HG02678 (cell line): ENCODE data around the gene DCBLD1.

Experiments
- ATAC-seq: cut with Tn5 transposase; IDR thresholded peaks from one replicate; pipeline ENCODE4 v1.9.1; 2021; ENCODE audit warnings: mild to moderate bottlenecking, moderate library complexity; ENCODE audit not compliant: unreplicated experiment

Gene DCBLD1

GRCh38 chr6:117469791-117470190, 12.7 kb upstream of the DCBLD1 start:
- ATAC-seq: no peak

- no peak for ATAC-seq
These were observed 9.8 kb upstream of the DCBLD1 start for GRCh38 chr6:117472667-117473066.

DNA sequence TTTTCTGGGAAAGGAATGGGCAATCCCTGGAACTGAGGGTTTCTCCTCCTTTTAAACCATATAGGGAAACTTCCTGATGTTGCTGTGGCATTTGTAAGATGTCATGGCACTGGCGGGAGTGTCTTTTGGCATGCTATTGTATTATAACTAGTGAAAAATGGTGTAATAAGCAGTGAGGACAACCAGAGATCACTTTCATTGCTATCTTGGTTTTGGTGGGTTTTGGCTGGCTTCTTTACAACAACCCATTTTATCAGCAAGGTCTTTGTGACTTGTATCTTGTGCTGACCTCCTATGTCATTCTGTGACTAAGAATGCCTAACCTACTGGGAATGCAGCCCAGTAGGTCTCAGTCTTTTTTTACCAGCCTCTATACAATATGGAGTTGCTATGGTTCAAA, 9.1 kb upstream of the DCBLD1 start:
- no peak for ATAC-seq

DNA sequence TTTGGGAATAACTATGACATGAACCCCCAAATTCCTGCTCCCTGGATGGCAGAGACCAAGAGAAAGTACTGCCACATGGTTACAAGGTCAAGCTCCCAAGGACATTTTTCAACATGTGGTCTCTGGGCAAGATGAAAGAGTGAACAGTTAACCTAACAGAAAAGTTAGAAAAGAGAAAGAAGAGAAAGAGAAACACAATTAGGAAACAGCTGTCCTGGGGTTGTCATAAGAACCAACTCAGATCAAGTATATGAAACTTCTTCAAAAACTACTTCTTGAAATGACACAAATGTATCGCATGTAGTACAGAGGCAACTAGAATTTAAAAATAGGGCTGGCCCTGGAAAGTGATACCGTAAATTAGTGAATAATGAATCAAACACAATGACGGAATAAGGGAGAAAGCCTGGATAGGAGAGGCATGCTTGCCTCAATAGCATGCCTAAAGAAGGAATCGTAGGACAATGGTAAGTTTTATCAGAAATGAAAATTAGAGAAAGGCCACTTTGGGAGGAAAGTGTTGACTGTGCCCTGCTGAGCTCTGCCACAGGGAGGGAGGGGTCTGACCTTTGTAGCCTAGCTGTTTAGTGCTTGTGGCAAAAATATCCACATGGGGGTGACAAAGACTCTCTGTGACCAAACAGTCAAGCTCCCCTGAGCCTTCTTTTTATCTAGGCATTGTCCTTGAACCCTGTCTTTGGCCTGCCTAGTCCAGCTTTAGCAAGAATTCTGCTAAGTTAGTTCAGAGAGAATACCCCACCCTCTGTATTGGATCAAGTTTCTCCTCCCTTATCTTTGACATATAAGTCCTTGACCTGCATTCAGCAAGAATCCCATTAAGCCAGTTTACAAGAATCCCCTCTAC, 4.3 kb upstream of the DCBLD1 start:
- peak; percentile 17 for ATAC-seq

GRCh38 chr6:117478853-117479231, 3.6 kb upstream of the DCBLD1 start:
- no peak for ATAC-seq

- no peak for ATAC-seq
These were observed 1.8 kb upstream of the DCBLD1 start for GRCh38 chr6:117480651-117481050.

DNA sequence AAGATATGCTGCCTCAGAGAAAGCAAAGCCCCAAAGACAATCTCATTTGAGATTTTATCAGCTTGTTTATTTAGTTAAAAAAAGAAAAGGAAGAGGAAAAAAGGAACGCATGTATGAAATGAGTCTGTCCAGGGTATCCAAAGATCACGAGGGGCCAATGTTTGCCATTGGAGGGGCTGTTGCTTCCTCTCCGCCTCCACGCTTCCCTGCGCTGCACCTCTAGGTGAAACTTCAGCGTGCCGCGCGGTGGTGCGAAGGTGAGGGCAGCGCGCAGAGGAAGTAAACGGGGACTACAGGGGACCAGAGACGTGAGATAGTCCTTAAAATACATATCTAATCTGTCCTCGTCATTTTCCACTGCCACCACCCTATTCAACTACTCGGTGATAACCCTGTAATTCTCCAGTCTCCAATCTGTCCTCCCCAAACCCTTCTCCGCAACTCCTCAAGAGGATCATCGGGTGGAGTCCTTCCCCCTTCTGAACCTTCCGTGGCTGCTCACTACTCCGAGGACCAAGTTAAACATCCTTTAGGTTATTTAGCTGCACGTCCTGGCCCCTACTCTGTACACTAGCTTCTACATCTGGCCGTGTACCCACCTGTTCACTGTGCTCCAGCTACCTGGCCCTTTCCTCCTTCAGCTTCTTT, 1.1 kb upstream of the DCBLD1 start:
- no peak for ATAC-seq

DNA sequence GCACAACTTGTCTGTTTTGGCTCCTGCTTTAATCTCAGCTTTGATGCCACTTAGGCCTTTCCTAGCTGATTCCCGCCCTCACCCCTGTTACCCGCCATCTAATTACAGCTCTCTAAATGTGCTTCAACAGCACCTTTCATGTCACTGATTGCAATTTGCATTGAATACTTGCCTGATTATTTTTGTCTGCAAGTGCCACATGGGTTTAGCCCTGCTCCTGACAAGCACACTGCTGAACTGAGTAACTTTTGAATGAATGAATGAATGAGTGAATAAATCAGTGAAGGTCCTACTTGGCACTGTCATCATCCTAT, 591 bp upstream of the DCBLD1 start:
- ATAC-seq: no peak

- ATAC-seq: peak; percentile 7
These were observed 650 bp downstream of the DCBLD1 start for GRCh38 chr6:117483004-117483644.

GRCh38 chr6:117483645-117484016, 1.2 kb downstream of the DCBLD1 start:
- no peak for ATAC-seq

- ATAC-seq: no peak
These were observed 1.7 kb downstream of the DCBLD1 start for GRCh38 chr6:117484052-117484646.

- ATAC-seq: no peak
These were observed 3.0 kb downstream of the DCBLD1 start for GRCh38 chr6:117485433-117485832.

GRCh38 chr6:117487821-117488220, 5.3 kb downstream of the DCBLD1 start:
- no peak for ATAC-seq

- no peak for ATAC-seq
These were observed 6.5 kb downstream of the DCBLD1 start for GRCh38 chr6:117489003-117489402.

DNA sequence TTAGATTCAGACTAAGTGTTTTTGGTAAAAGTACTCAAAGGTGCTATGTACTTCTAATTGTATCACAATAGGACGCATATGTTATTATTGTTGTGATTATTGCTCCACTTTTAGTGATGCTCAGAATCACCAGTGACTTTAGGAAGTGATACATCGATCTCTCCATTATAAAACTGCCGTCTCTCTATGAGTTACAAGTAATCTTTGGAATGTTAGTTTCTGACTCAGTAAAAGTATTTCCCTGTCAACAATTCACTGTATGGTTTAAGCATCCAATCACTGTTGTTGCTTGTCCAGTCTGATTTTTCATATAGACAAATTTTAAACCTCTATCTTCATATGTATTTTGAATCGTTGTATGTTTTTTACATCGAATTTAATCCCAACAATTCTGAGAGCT, 9.4 kb downstream of the DCBLD1 start:
- ATAC-seq: no peak

GRCh38 chr6:117493470-117493869, 11.0 kb downstream of the DCBLD1 start:
- ATAC-seq: no peak

GRCh38 chr6:117494283-117494682, 11.8 kb downstream of the DCBLD1 start:
- no peak for ATAC-seq

- ATAC-seq: no peak
These were observed 12.3 kb downstream of the DCBLD1 start for GRCh38 chr6:117494694-117495318.

- no peak for ATAC-seq
These were observed 13.0 kb downstream of the DCBLD1 start for GRCh38 chr6:117495425-117495824.

- no peak for ATAC-seq
These were observed 13.4 kb downstream of the DCBLD1 start for GRCh38 chr6:117495869-117496268.

- no peak for ATAC-seq
These were observed 14.0 kb downstream of the DCBLD1 start for GRCh38 chr6:117496383-117496990.
